GM10266 (cell line): ENCODE measurements around the gene AHI1.
"Not testable (repeated sequence)": the region's sequence is repeated elsewhere in the genome, so short reads cannot be mapped to it uniquely, and the experiment has no call there.

Experiments
- DNase-seq: peaks from one replicate; pipeline ENCODE4 v3.0.0; 2012; ENCODE audit errors: extremely low spot score
- CTCF ChIP-seq: IDR thresholded peaks from 2 replicates; pipeline ENCODE4 v1.5.1; 2012; ENCODE audit warnings: mild to moderate bottlenecking, low read depth; ENCODE audit not compliant: control insufficient read depth, insufficient read depth; ENCODE audit errors: missing control alignments

The AHI1 gene

DNA sequence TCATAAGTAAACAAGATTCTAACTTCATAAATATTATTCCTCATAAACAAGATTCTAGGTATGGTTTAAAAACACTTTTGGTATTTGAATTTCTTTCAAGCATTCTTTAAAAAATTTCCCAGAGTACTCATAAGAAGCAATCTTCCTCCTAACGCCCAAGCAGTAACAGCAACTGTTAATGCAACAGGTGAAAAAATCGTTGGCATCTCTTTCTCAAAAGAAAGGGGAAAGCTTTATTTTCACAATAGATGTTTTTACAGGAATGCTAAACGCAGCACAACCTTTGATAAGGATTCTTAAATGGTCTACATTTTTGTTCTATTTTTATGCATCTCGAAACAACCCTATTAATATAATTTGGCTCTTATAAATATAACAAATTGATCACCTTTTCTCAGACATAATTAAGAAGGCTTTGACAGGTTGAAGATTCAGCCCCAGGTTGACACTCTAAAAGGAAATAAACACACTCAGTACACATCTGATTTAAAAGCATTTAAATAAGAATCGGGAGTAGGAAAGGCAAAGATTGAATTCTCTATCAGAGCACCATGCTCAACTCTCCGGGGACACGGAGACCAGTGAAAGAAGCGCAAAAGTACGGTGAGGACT lies 634 bp downstream of the AHI1 start:
- TF ChIP-seq CTCF, result no peak

GRCh38 chr6:135493218-135493961 lies 4.2 kb downstream of the AHI1 start:
- TF ChIP-seq CTCF, result no peak
- no peak for DNase-seq

More for the DNA sequence above, 634 bp downstream of the AHI1 start:
- no peak for DNase-seq

- TF ChIP-seq CTCF, result no peak
- no peak for DNase-seq
Observed at GRCh38 chr6:135490381-135490780, 7.2 kb downstream of the AHI1 start.

- TF ChIP-seq CTCF, result no peak
- DNase-seq, result no peak
Observed at GRCh38 chr6:135488023-135488422, 9.5 kb downstream of the AHI1 start.

DNA sequence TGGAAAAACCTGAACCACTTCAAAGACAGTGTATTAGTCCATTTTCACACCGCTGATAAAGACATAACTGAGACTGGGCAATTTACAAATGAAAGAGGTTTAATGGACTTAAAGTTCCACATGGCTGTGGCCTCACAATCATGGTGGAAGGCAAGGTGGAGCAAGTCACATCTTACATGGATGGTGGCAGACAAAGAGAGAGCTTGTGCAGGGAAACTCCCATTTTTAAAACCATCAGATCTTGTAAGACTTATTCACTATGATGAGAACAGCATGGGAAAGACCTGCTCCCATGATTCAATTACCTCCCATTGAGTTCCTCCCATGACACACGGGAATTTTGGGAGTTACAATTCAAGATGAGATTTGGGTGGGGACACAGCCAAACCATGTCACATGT lies 13.6 kb downstream of the AHI1 start:
- DNase-seq, result not testable (repeated sequence)

- DNase-seq, result no peak
- TF ChIP-seq CTCF, result no peak
Observed at GRCh38 chr6:135481783-135482369, 15.7 kb downstream of the AHI1 start.

GRCh38 chr6:135479601-135480000 lies 17.9 kb downstream of the AHI1 start:
- no peak for DNase-seq
- TF ChIP-seq CTCF, result no peak

- no peak for TF ChIP-seq CTCF
- no peak for DNase-seq
Observed at GRCh38 chr6:135478626-135479025, 18.9 kb downstream of the AHI1 start.
